RWPE1 (cell line): ENCODE measurements around the gene ACY1.

Experiments used
- CTCF ChIA-PET: fragments of 350-600 bp; sonication (Branson Sonifier 250); formaldehyde crosslinking; extraction: SDS; loops from one replicate; lab custom pipeline; 2021; lab: Yijun Ruan, JAX
- POLR2A ChIA-PET: fragments of 400-600 bp; formaldehyde crosslinking; extraction: SDS; loops from one replicate; lab custom pipeline; 2020; ENCODE audit warnings: antibody characterized with exemption; ENCODE audit not compliant: low non-redundant PET; lab: Yijun Ruan, JAX
- DNase-seq: peaks from one replicate; pipeline ENCODE4 v3.0.0; 2012; ENCODE audit warnings: low spot score
- H3K27ac ChIP-seq: fragments of 450-650 bp; 2 replicates; pipeline ENCODE4 v1.5.1; 2017
- CTCF ChIP-seq: fragments of 450-650 bp; conservative IDR thresholded peaks from 2 replicates; pipeline ENCODE4 v1.5.1; 2017; ENCODE audit warnings: low read depth, mild to moderate bottlenecking

ACY1 gene

DNA sequence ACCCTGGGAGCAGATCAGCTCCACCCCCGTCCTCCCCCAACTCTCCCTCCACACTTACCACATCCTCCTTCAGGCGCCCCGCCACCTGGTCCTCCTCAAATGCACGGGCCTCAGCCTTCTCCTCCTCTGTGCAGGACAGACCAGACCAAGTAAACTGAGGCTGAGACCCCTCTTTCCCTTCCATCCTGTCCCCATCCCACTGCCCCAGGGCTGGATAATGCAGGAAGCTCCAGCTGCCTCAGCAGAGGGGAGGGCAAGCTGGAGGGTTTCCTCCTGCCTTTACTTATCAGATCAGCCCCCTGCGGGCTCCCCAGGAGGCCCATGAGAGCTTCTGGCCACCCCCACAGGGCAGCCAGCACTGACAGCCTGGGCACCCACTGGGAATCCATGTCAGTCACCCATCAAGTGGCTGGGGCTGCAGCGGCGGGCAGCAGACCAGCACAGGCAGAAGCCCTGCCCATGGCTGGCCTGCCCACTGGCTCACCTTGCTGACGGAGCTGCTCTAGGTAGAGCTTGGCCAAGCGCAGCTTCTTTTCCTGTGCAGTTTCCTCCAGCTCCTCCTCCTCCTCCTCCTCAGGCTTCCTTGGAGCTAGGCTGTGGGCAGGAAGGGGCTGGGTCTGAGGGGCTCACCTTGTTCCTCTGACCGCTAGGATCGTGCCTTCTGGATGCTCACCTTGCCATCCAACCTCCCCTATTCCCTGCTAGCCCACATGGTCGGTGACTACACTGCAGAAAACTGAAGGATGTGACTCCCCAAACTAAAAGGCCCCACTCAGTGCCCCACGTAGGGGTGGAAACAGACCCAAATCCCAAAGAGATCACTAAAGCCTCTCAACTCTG is 45.5 kb upstream of the ACY1 start:
- TF ChIP-seq CTCF: no peak
- no peak for DNase-seq
- H3K27ac ChIP-seq: peak overlapping the region; percentile 22
- ChIA-PET CTCF (no interaction called here), POLR2A (no interaction called here)

GRCh38 chr3:51938780-51939425 is 44.4 kb upstream of the ACY1 start:
- ChIA-PET POLR2A (no interaction called here), CTCF (no interaction called here)
- H3K27ac ChIP-seq: no peak overlapping the region; the same call in 1 of the 2 replicates
- TF ChIP-seq CTCF: no peak
- DNase-seq: no peak

- no peak for TF ChIP-seq CTCF
- peak overlapping the region; percentile 91 for H3K27ac ChIP-seq
- no peak for DNase-seq
- POLR2A ChIA-PET: no interaction called here
- CTCF ChIA-PET: interaction anchor here (0.6 to 1.1 kb wide), 4 partner anchors 28 to 1555 kb away, joined by 3 read pairs; partner anchors contain the start of gene ABHD14B
These were observed 42.5 kb upstream of the ACY1 start for GRCh38 chr3:51940648-51941462.

DNA sequence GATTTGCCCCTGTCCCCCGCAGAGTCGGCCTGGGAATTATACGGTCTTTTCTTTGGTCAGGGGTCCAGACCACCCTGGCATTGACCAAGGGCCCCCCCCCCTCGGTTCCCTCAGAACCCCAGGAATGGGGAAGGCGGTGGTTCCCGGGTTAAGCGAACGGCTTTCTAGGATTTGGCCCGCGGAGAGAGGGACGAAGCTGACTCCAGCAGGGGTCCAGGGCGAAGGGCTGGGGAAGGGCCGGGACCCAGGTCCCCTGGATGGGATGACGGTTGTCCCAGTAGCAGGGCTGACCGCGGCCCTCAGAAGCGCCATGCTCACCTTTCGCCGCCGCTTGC is 41.9 kb upstream of the ACY1 start:
- POLR2A ChIA-PET: no interaction called here
- TF ChIP-seq CTCF: no peak
- H3K27ac ChIP-seq: peak overlapping the region; percentile 91
- CTCF ChIA-PET: interaction anchor here (0.6 to 1.1 kb wide), 4 partner anchors 27 to 1556 kb away, joined by 3 read pairs; partner anchors contain the start of gene ABHD14B
- no peak for DNase-seq

- peak within 1 kb of the TSS; percentile 91 for H3K27ac ChIP-seq
- DNase-seq: peak; percentile 97
- ChIA-PET POLR2A (no interaction called here), CTCF (interaction anchor here (0.6 to 1.1 kb wide), 7 partner anchors 14 to 1556 kb away, joined by 3 to 5 read pairs (median 3); partner anchors contain the start of genes ABHD14B and GPR62)
- TF ChIP-seq CTCF: peak; percentile 98
These were observed 41.3 kb upstream of the ACY1 start, which contains the start of the genes PARP3 and RRP9 for GRCh38 chr3:51941798-51942602. Gene PARP3, plus strand, starts transcription at chr3:51942363. Its CDS starts 993 bp downstream, at chr3:51943356. Gene RRP9, minus strand, starts transcription at chr3:51941904. Its CDS starts 37 bp downstream, at chr3:51941867.
